NB4 (cell line): Measurements from ENCODE around the gene CTNNA2.

Source experiments
- DNase-seq: peaks from one replicate; pipeline ENCODE4 v3.0.0; 2010; ENCODE audit warnings: low read depth
- H3K4me3 ChIP-seq: one replicate; pipeline ENCODE4 v1.5.1; 2011; ENCODE audit warnings: mild to moderate bottlenecking, low read depth, low read length, moderate library complexity
- CTCF ChIP-seq: IDR thresholded peaks from one replicate; pipeline ENCODE4 v1.5.1; 2012; ENCODE audit warnings: low read depth, low read length
- MYC ChIP-seq: IDR thresholded peaks from 2 replicates; pipeline ENCODE4 v1.6.1; 2011; ENCODE audit warnings: low read depth, low read length
- POLR2A ChIP-seq: IDR thresholded peaks from 2 replicates; pipeline ENCODE4 v1.6.1; 2011; ENCODE audit warnings: mild to moderate bottlenecking; ENCODE audit not compliant: insufficient read length; ENCODE audit errors: extremely low read depth
- TF ChIP-seq, protein P1 (sequence below): IDR thresholded peaks from 2 replicates; pipeline ENCODE4 v1.6.1; 2011; ENCODE audit warnings: low read depth, low read length

CTNNA2 gene

DNA sequence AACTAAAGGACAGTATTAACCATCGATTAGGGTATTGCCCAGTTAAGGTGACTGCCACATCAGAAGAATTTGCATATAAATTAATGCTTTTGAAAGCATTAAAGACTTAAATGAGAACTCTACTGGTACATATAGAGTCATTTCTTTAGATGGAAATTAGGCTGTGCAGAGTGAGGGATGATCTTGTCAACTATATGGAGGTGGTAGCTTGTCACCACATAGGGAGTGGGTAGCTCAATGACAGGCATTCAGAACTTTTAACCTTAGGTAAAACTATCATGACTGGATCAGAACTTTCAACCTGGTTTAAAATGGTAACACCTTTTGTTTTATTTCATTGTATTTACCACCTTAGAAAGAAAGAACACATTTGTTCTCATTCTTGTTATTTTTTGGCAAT, 1176.3 kb downstream of the CTNNA2 start:
- H3K4me3 ChIP-seq: no peak overlapping the region
- TF ChIP-seq POLR2A: no peak
- no peak for TF ChIP-seq CTCF
- TF ChIP-seq, protein P1, sequence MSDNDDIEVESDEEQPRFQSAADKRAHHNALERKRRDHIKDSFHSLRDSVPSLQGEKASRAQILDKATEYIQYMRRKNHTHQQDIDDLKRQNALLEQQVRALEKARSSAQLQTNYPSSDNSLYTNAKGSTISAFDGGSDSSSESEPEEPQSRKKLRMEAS: no peak
- no peak for TF ChIP-seq MYC
- no peak for DNase-seq
